Esophagus muscularis mucosa (tissue), 4 donors: ENCODE results near the gene TSHR. TPM values are rescaled to one million over a fixed set of nuclear protein-coding genes. Genes with fewer than 3 reads are reported as not detected.

Experiments
- DNase-seq: peaks from one replicate; pipeline ENCODE4 v3.0.0-alpha.2; 2017; ENCODE audit errors: extremely low spot score
- H3K27ac ChIP-seq, 4 donors: fragments of 200-600 bp; sonication (generic); replicated peaks in 1 of 4; 1 replicate in 3 of 4; 2 replicates in 1 of 4; pipeline ENCODE4 v1.5.1; 2016 to 2019; ENCODE audit warnings: mild to moderate bottlenecking in 1 of 4
- H3K27me3 ChIP-seq, 4 donors: fragments of 200-600 bp; sonication (generic); one replicate each; pipeline versions ENCODE4 v1.5.1 to v1.6.0; 2016 to 2019
- H3K36me3 ChIP-seq, 4 donors: fragments of 200-600 bp; sonication (generic); one replicate each; pipeline ENCODE4 v1.5.1; 2016 to 2019
- H3K4me1 ChIP-seq, 4 donors: fragments of 200-600 bp; sonication (generic); one replicate each; pipeline ENCODE4 v1.5.1; 2016 to 2019
- H3K4me3 ChIP-seq, 4 donors: fragments of 200-600 bp; sonication (generic); 1 replicate in 2 of 4; 2 replicates in 2 of 4; pipeline ENCODE4 v1.5.1; 2016 to 2019; ENCODE audit warnings: mild to moderate bottlenecking in 4 of 4, moderate library complexity in 1 of 4
- H3K9me3 ChIP-seq, 4 donors: fragments of 200-600 bp; sonication (generic); 1 replicate in 3 of 4; 2 replicates in 1 of 4; pipeline ENCODE4 v1.5.1; 2016 to 2019
- EP300 ChIP-seq: sonication (generic); formaldehyde crosslinking; IDR thresholded peaks from one replicate; pipeline ENCODE4 v1.6.1; 2017; ENCODE audit warnings: antibody characterized with exemption
- POLR2A ChIP-seq: fragments of 450-650 bp; IDR thresholded peaks from one replicate; pipeline ENCODE4 v1.6.1; 2017; ENCODE audit warnings: antibody characterized with exemption, moderate library complexity, mild to moderate bottlenecking, low read depth
- POLR2AphosphoS5 ChIP-seq, 2 donors: sonication (generic); formaldehyde crosslinking; IDR thresholded peaks; one replicate each; pipeline ENCODE4 v1.6.1; 2017; ENCODE audit warnings: antibody characterized with exemption in 2 of 2
- WGBS: methylation state at CpG from one replicate; pipeline ENCODE4 v1.1.5; 2018; 5-methylcytosine and 5-hydroxymethylcytosine counted together
- intact Hi-C: fragments of 100-400 bp; cut with DNase I; formaldehyde crosslinking; loops from one replicate; pipeline ENCODE4 v1.15.1; 2023
- total RNA-seq, 4 donors: library from RNA; depleted of rRNA; stranded (reverse); fragments of >200 nt; gene quantifications; one replicate each; pipeline versions ENCODE4 v1.1.0 to v1.2.1, GENCODE V29; 2016
- TF ChIP-seq, protein P1 (sequence below), 3 experiments: fragments of 200-600 bp in 2 of 3; fragments of 450-650 bp in 1 of 3; sonication (generic) in 2 of 3; IDR thresholded peaks; one replicate each; pipeline ENCODE4 v1.5.1; 2017 to 2019; ENCODE audit warnings: antibody characterized with exemption in 3 of 3, mild to moderate bottlenecking in 2 of 3, moderate library complexity in 1 of 3

Gene TSHR
- total RNA-seq, 4 donors from 2014 or later: 0.17 TPM; not detected in 3

DNA sequence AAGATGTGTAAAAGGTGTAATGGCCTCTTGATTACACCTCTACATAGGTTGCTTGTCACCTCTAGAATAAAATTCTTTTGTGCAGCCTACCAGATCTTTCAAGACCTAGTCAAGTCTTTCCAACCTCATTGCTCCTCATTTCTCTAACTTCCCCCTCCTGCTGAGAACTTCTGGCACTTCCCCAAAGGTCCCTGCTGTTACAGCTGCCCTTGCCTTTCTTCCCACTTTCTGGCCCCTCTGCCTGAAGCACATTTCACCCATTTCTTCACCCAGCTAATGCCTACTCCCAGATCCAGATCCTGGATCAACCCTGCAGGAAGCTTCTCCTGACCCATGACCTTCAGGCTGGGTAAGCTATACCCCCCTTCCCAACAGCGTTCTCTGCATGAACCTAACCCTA, 1.5 kb downstream of the TSHR start:
- 87% methylated on average over 1 of the region's 1 CpG for WGBS
- Histone ChIP-seq H3K4me3 (no peak overlapping the region), H3K27me3 (peaks cover 0 to 10% (median 4%) of the 10 kb centered on the region in 4 donors), H3K36me3 (no peaks in the 10 kb centered on the region), H3K27ac (no peak overlapping the region), H3K9me3 (no peaks in the 10 kb centered on the region), H3K4me1 (peaks cover 0 to 10% (median 9%) of the 10 kb centered on the region in 4 donors)
- TF ChIP-seq, protein P1, sequence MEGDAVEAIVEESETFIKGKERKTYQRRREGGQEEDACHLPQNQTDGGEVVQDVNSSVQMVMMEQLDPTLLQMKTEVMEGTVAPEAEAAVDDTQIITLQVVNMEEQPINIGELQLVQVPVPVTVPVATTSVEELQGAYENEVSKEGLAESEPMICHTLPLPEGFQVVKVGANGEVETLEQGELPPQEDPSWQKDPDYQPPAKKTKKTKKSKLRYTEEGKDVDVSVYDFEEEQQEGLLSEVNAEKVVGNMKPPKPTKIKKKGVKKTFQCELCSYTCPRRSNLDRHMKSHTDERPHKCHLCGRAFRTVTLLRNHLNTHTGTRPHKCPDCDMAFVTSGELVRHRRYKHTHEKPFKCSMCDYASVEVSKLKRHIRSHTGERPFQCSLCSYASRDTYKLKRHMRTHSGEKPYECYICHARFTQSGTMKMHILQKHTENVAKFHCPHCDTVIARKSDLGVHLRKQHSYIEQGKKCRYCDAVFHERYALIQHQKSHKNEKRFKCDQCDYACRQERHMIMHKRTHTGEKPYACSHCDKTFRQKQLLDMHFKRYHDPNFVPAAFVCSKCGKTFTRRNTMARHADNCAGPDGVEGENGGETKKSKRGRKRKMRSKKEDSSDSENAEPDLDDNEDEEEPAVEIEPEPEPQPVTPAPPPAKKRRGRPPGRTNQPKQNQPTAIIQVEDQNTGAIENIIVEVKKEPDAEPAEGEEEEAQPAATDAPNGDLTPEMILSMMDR (IDR thresholded peaks at IDR 0.05): no peak
- TF ChIP-seq POLR2A (no peak), EP300 (no peak), POLR2AphosphoS5 (IDR thresholded peaks at IDR 0.05) (no peak)
- intact Hi-C loops: no loop called here
- no peak for DNase-seq

DNA sequence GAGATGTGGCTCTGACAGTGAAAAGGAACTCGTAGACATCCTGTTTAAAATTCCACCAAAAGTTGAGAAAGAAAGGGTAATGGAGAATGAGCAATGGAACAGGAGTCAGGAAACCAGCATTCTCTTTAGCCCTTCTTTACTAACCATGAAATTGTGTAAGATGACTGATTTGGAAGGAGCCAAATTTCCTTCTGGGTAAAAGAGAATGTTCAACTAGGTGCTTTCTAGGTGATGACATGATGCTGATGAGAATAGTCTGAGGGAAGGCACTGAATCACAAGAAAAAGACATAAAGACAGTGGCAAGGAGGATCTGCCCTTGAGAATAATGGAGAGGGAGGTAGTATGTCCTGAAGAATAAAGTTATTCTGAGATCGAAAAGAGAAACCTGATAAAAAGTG, 2.2 kb downstream of the TSHR start:
- TF ChIP-seq, protein P1 (IDR thresholded peaks at IDR 0.05): no peak
- TF ChIP-seq POLR2AphosphoS5 (IDR thresholded peaks at IDR 0.05) (no peak), EP300 (no peak), POLR2A (no peak)
- Histone ChIP-seq H3K27ac (no peak overlapping the region), H3K4me3 (no peak overlapping the region), H3K27me3 (peaks cover 0 to 10% (median 4%) of the 10 kb centered on the region in 4 donors), H3K9me3 (no peaks in the 10 kb centered on the region), H3K36me3 (no peaks in the 10 kb centered on the region), H3K4me1 (peaks cover 0 to 10% (median 9%) of the 10 kb centered on the region in 4 donors)
- DNase-seq: no peak
- intact Hi-C loops: no loop called here
- 91% methylated on average over 2 of the region's 2 CpGs for WGBS

DNA sequence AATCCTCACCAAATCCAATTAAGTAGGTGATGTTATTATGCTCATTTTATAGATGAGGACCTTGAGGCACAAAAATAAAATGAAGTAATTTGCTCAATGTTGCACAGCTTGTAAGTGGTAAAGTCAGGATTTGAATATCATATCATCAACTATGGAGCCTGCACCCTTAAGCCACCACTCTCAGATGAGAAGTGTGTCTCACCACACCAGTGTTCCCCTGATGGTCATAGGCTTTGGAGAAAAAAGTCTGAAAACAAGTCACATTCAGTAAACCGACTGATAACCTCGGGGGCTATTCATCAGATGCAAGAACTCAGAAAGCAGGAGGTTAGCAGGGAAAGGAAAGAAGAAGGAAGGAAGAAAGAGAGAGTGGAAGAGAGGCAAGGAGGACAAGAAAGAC, 2.8 kb downstream of the TSHR start:
- Histone ChIP-seq H3K9me3 (no peaks in the 10 kb centered on the region), H3K4me1 (peaks cover 0 to 10% (median 9%) of the 10 kb centered on the region in 4 donors), H3K27me3 (peaks cover 0 to 10% (median 4%) of the 10 kb centered on the region in 4 donors), H3K27ac (no peak overlapping the region), H3K4me3 (no peak overlapping the region), H3K36me3 (no peaks in the 10 kb centered on the region)
- TF ChIP-seq, protein P1 (IDR thresholded peaks at IDR 0.05): no peak
- TF ChIP-seq POLR2A (no peak), EP300 (no peak), POLR2AphosphoS5 (IDR thresholded peaks at IDR 0.05) (no peak)
- no peak for DNase-seq
- intact Hi-C loops: no loop called here
- 90% methylated on average over 2 of the region's 2 CpGs for WGBS

DNA sequence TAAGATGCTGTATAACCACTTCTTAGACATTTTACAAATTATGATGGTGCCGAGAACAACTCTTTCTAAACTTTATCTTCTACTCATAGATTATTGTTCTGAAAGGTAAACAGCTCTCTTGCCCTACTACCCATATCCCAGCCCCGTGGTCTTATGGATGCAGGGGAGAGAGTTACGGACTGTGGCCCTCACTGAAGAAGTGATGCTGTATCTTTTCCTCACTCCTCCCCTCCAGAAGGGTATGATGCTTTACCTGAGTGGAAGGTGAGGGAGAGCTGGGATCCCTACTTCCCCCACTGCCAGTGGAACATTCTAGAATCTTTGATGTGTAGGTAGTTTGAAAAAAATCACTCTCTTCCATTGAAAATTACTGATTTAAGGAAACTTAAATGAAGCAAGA, 3.5 kb downstream of the TSHR start:
- intact Hi-C loops: no loop called here
- WGBS: 88% methylated on average over 3 of the region's 3 CpGs

More for the DNA sequence above, 3.5 kb downstream of the TSHR start:
- Histone ChIP-seq H3K27me3 (peaks cover 0 to 10% (median 4%) of the 10 kb centered on the region in 4 donors), H3K27ac (no peak overlapping the region), H3K4me1 (peaks cover 0 to 10% (median 9%) of the 10 kb centered on the region in 4 donors), H3K36me3 (no peaks in the 10 kb centered on the region), H3K4me3 (no peak overlapping the region), H3K9me3 (no peaks in the 10 kb centered on the region)
- TF ChIP-seq, protein P1 (IDR thresholded peaks at IDR 0.05): no peak
- TF ChIP-seq POLR2A (no peak), POLR2AphosphoS5 (IDR thresholded peaks at IDR 0.05) (no peak), EP300 (no peak)
- DNase-seq: no peak
